Breast epithelium (tissue), 4 donors: ENCODE results near the gene TTC17. TPM values are rescaled to one million over a fixed set of nuclear protein-coding genes. Genes with fewer than 3 reads are reported as not detected.

Experiments
- DNase-seq, 2 donors: peaks; one replicate each; pipeline ENCODE4 v3.0.0-alpha.2; 2019; ENCODE audit warnings: low spot score in 2 of 2
- H3K27ac ChIP-seq, 2 donors: fragments of 200-600 bp; sonication (generic) in 1 of 2; one replicate each; pipeline ENCODE4 v1.5.1; 2016 to 2019; ENCODE audit warnings: mild to moderate bottlenecking in 1 of 2
- H3K27me3 ChIP-seq, 2 donors: fragments of 200-600 bp; sonication (generic) in 1 of 2; one replicate each; pipeline versions ENCODE4 v1.5.1 to v1.6.0; 2017 to 2019; ENCODE audit warnings: control low read depth in 1 of 2, mild to moderate bottlenecking in 1 of 2
- H3K36me3 ChIP-seq: fragments of 200-600 bp; one replicate; pipeline ENCODE4 v1.5.1; 2019
- H3K4me1 ChIP-seq, 2 donors: fragments of 200-600 bp; sonication (generic); one replicate each; pipeline ENCODE4 v1.5.1; 2016 to 2019; ENCODE audit warnings: control low read depth in 1 of 2
- H3K4me3 ChIP-seq, 3 donors: fragments of 200-600 bp; sonication (generic); 1 replicate in 2 of 3; 2 replicates in 1 of 3; pipeline ENCODE4 v1.5.1; 2016 to 2019; ENCODE audit warnings: mild to moderate bottlenecking in 3 of 3, moderate library complexity in 2 of 3
- H3K9me3 ChIP-seq, 2 donors: fragments of 200-600 bp; sonication (generic) in 1 of 2; one replicate each; pipeline ENCODE4 v1.5.1; 2016 to 2019; ENCODE audit warnings: control low read depth in 1 of 2
- CTCF ChIP-seq, 3 donors: fragments of 450-650 bp; IDR thresholded peaks; one replicate each; pipeline ENCODE4 v1.5.1; 2016 to 2017; ENCODE audit warnings: antibody characterized with exemption in 3 of 3, mild to moderate bottlenecking in 3 of 3, moderate library complexity in 3 of 3
- POLR2A ChIP-seq: fragments of 450-650 bp; IDR thresholded peaks from one replicate; pipeline ENCODE4 v1.6.1; 2016; ENCODE audit warnings: antibody characterized with exemption, mild to moderate bottlenecking, moderate library complexity
- POLR2AphosphoS5 ChIP-seq, 3 donors: sonication (generic); formaldehyde crosslinking; IDR thresholded peaks; one replicate each; pipeline ENCODE4 v1.6.1; 2017; ENCODE audit warnings: antibody characterized with exemption in 3 of 3
- intact Hi-C: fragments of 100-400 bp; cut with DNase I; formaldehyde crosslinking; loops from one replicate; pipeline ENCODE4 v1.15.1; 2023; ENCODE audit warnings: low total_unique reads
- total RNA-seq, 3 donors: library from RNA; depleted of rRNA; stranded (reverse); fragments of >200 nt; gene quantifications; one replicate each; pipeline ENCODE4 v1.1.0, GENCODE V29; 2016

TTC17 gene
- total RNA-seq, result 100 to 1,000 TPM; 105 to 199 (median 154) TPM

DNA sequence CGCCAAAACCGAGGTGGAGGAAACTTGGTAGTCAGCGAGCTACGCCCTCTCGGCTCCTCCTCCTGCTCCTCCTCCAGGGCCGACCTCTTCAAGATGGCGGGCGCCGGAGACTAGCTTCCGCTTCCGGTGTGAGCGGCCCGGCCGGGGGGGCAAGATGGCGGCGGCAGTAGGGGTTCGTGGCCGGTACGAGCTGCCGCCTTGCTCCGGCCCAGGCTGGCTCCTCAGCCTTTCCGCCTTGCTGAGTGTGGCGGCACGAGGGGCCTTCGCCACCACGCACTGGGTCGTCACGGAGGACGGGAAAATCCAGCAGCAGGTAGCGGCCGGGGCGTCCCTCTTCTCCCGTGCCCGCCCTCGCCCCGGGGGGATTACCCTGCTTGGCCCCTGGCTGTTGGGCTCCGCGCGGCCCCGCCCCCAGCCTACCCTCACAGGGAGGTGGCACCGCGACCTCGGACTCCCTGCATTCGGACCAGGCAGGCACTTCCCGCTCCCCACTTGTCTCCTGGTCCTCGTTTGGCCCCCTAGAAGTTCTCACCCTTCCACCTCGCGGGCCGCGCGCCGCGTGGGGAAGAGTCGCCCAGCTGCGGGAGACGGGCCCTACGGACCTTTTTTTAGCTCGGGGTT, at the start of gene TTC17:
TTC17 (plus strand) TSS at position 120 of the 621 bp plus-strand sequence; CDS start at position 155, 35 bp downstream.
- intact Hi-C loops, result no loop called here

DNA sequence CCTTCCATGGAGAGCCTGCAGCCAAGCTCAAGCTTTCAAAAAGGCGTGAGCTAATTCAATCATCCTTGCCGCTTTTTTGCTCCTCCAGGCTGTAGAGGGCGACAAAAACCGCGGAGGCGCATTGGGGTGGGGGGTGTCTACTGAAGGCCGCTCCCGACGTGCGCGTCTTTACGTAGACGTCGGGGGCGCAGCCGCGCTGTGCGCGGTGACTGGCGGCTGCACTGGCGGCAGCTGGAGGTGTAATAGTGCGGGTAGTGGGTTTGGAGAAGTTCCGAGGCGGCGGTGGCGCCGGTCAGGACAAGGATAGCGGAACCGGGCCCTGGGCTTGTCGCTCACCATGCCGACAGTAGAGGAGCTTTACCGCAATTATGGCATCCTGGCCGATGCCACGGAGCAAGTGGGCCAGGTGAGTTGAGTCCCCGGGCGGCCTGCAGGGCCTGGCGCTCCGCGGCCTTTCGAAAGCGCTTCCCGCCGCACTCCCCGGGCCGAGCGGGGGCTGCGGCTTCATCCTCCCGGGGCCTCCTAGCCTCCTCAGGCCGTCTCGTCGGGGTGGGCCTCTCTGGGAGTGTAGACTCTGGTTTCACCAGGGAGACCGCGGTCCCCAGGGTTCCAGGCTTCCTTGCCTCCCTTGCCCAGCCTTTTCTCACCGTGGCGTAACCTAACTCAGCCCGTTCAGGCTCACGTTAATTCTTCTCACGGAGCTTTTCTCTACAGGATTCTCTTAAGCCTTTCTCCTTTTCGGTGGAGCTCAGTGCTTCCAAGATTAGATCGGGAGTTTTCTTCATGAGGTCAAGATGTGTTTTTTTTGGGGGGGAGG, 46.7 kb upstream of the TTC17 start, which contains the start of gene API5:
API5 (plus strand) TSS at position 206 of the 817 bp plus-strand sequence; CDS start at position 338, 132 bp downstream.
- TF ChIP-seq POLR2AphosphoS5 (IDR thresholded peaks at IDR 0.05), result peak; percentile 69 to 82 (median 77)
- TF ChIP-seq CTCF (IDR thresholded peaks at IDR 0.05), result peak in 2 of 3 donors; percentile 41 to 48
- peak; percentile 45 for TF ChIP-seq POLR2A
- intact Hi-C loops, result no loop called here

More for the DNA sequence above, at the start of gene TTC17:
- H3K4me1 ChIP-seq, result no peaks in the 10 kb centered on the region
- H3K9me3 ChIP-seq, result no peaks in the 10 kb centered on the region
- peak; percentile 71 to 86 (median 86) for TF ChIP-seq POLR2AphosphoS5 (IDR thresholded peaks at IDR 0.05)
- TF ChIP-seq POLR2A, result peak; percentile 71
- TF ChIP-seq CTCF (IDR thresholded peaks at IDR 0.05), result no peak
- H3K27me3 ChIP-seq, result no peaks in the 10 kb centered on the region
- no peaks in the 10 kb centered on the region for H3K36me3 ChIP-seq
- H3K27ac ChIP-seq, result peak within 1 kb of the TSS; percentile 91 to 92
- DNase-seq, result peak; percentile 89 to 93
- H3K4me3 ChIP-seq, result peak within 1 kb of the TSS; percentile 79 to 100 (median 93)

DNA sequence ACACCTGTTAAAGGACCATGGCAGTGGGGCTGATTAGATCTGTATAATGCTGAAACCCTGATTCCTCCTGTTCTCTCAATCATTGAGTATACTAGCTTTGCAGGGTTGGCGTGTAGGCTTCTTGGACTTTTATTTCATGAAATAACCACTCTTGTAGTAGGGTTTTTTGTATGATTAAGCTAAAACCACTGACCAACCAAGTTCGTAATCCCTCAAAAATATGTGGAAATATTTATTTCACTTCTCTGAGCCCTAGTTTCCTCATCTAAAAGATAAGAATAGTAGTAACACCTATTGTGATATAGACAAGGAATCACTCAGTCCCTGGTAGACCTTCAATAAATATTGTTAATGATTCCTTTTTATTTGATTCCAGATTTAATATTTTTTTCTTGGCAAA, 42.8 kb upstream of the TTC17 start:
- DNase-seq, result no peak
- Histone ChIP-seq H3K36me3 (no peaks in the 10 kb centered on the region), H3K27me3 (no peaks in the 10 kb centered on the region), H3K4me1 (peaks cover 0 to 6% of the 10 kb centered on the region in 2 donors), H3K27ac (no peak overlapping the region), H3K9me3 (no peaks in the 10 kb centered on the region), H3K4me3 (no peak overlapping the region)
- intact Hi-C loops, result no loop called here
- TF ChIP-seq CTCF (IDR thresholded peaks at IDR 0.05) (no peak), POLR2A (no peak), POLR2AphosphoS5 (IDR thresholded peaks at IDR 0.05) (no peak)

More for the DNA sequence above, 46.7 kb upstream of the TTC17 start, which contains the start of gene API5:
- H3K4me3 ChIP-seq, result peak within 1 kb of the TSS; percentile 73 to 92 (median 77)
- H3K36me3 ChIP-seq, result no peaks in the 10 kb centered on the region
- H3K27ac ChIP-seq, result peak within 1 kb of the TSS; percentile 81 to 84
- no peaks in the 10 kb centered on the region for H3K27me3 ChIP-seq
- no peaks in the 10 kb centered on the region for H3K9me3 ChIP-seq
- H3K4me1 ChIP-seq, result peaks cover 0 to 6% of the 10 kb centered on the region in 2 donors
- peak; percentile 77 to 90 for DNase-seq

DNA sequence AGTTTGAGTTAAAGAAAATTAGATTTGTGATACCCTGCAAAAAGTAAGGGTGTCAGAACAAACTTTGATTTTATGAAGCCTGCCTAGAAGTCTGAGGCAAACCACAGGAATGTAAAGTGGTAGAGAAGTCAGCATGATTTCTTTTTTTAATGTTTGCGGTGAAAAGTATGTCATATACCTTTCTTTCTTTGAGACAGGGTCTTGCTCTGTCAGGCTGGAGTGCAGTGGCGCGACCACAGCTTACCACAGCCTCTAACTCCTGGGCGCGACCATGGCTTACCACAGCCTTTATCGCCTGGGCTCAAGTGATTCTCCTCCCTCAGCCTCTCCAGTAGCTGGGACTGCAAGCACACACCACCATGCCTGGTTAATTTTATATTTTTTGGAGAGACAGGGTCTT, 42.3 kb upstream of the TTC17 start:
- intact Hi-C loops, result no loop called here
- H3K4me1 ChIP-seq, result peaks cover 0 to 6% of the 10 kb centered on the region in 2 donors
- no peak overlapping the region for H3K27ac ChIP-seq
- H3K36me3 ChIP-seq, result no peaks in the 10 kb centered on the region
- no peaks in the 10 kb centered on the region for H3K9me3 ChIP-seq
- TF ChIP-seq POLR2AphosphoS5 (IDR thresholded peaks at IDR 0.05) (no peak), CTCF (IDR thresholded peaks at IDR 0.05) (no peak), POLR2A (no peak)
- H3K4me3 ChIP-seq, result no peak overlapping the region
- no peak for DNase-seq
- H3K27me3 ChIP-seq, result no peaks in the 10 kb centered on the region
